Epithelial cell of esophagus (primary cell): ENCODE measurements around the gene ADAR.
"Not testable (repeated sequence)": the region's sequence is repeated elsewhere in the genome, so short reads cannot be mapped to it uniquely, and the experiment has no call there.

ENCODE experiments used
- DNase-seq: peaks from one replicate; pipeline ENCODE4 v3.0.0; 2010; ENCODE audit warnings: low read depth
- H3K4me3 ChIP-seq: 2 replicates; pipeline ENCODE4 v1.5.1; 2011; ENCODE audit warnings: mild to moderate bottlenecking, low read length, control low read depth
- CTCF ChIP-seq: IDR thresholded peaks from 2 replicates; pipeline ENCODE4 v1.5.1; 2011; ENCODE audit warnings: low read depth, mild to moderate bottlenecking, low read length, control low read depth, inconsistent platforms; ENCODE audit not compliant: insufficient read depth; ENCODE audit errors: missing control alignments

ADAR gene, protein sequence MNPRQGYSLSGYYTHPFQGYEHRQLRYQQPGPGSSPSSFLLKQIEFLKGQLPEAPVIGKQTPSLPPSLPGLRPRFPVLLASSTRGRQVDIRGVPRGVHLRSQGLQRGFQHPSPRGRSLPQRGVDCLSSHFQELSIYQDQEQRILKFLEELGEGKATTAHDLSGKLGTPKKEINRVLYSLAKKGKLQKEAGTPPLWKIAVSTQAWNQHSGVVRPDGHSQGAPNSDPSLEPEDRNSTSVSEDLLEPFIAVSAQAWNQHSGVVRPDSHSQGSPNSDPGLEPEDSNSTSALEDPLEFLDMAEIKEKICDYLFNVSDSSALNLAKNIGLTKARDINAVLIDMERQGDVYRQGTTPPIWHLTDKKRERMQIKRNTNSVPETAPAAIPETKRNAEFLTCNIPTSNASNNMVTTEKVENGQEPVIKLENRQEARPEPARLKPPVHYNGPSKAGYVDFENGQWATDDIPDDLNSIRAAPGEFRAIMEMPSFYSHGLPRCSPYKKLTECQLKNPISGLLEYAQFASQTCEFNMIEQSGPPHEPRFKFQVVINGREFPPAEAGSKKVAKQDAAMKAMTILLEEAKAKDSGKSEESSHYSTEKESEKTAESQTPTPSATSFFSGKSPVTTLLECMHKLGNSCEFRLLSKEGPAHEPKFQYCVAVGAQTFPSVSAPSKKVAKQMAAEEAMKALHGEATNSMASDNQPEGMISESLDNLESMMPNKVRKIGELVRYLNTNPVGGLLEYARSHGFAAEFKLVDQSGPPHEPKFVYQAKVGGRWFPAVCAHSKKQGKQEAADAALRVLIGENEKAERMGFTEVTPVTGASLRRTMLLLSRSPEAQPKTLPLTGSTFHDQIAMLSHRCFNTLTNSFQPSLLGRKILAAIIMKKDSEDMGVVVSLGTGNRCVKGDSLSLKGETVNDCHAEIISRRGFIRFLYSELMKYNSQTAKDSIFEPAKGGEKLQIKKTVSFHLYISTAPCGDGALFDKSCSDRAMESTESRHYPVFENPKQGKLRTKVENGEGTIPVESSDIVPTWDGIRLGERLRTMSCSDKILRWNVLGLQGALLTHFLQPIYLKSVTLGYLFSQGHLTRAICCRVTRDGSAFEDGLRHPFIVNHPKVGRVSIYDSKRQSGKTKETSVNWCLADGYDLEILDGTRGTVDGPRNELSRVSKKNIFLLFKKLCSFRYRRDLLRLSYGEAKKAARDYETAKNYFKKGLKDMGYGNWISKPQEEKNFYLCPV

GRCh38 chr1:154607609-154608396 lies at the start of gene ADAR:
Gene ADAR, minus strand, starts transcription at chr1:154608186. Its CDS starts 180 bp downstream, at chr1:154608006.
- TF ChIP-seq CTCF, result no peak
- DNase-seq, result peak; percentile 97
- peak within 1 kb of the TSS; percentile 76 for H3K4me3 ChIP-seq

DNA sequence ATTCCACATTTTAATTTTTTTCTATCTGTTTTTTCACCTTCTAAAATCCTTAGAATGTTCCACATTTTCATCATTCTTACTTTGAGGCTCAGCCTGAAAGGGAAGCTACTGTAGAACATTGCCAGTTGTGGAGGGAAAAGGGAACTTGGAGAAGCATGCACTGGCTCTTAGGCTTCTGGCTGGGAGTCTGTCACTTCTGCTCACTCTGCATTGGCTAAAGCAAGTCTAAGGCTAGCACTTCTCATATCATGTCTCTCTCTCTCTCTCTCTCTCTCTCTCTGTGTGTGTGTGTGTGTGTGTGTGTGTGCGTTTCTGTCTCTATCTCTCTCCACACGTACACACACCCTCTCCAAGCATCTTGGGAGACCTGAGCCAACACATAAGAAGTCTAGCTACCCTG lies 49.6 kb upstream of the ADAR start:
- TF ChIP-seq CTCF, result no peak
- no peak for DNase-seq
- H3K4me3 ChIP-seq, result no peak overlapping the region

DNA sequence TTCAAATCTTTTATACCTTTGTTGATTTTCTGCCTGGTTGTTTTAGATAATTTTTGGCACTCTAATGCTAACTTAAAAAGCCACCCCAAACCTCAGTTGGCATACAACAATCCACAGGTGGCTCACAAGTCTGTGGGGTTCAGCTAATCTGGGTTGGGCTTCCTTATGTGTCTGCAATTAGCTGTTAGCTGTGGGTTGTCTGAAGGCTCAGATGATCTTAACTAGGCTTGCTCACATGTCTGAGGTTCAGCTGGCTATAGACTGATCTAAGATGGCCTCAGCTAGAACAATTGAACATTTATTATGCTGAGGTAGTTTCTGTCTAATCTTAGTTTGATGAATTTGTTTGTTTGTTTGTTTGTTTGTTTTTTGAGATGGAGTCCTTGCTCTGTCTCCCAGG lies 44.9 kb upstream of the ADAR start:
- no peak overlapping the region for H3K4me3 ChIP-seq
- no peak for TF ChIP-seq CTCF
- no peak for DNase-seq

DNA sequence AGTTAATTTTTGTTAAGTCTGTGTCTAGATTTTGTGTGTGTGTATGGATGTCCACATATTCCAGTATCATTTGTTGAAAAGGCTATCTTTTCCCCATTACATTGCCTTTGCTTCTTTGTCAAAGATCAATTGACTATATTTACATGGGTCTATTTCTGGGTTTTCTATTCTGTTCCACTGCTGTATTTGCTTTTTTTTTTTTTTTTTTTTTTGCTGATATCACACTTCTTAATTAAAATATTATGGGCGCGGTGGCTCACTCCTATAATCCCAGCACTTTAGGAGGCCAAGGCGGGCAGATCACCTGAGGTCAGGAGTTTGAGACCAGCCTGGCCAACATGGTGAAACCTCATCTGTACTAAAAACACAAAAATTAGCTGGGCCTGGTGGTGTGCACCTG lies 36.7 kb upstream of the ADAR start:
- DNase-seq, H3K4me3 ChIP-seq: not testable (repeated sequence)

GRCh38 chr1:154641534-154641933 lies 33.5 kb upstream of the ADAR start:
- no peak for TF ChIP-seq CTCF
- no peak for DNase-seq
- H3K4me3 ChIP-seq, result no peak overlapping the region

DNA sequence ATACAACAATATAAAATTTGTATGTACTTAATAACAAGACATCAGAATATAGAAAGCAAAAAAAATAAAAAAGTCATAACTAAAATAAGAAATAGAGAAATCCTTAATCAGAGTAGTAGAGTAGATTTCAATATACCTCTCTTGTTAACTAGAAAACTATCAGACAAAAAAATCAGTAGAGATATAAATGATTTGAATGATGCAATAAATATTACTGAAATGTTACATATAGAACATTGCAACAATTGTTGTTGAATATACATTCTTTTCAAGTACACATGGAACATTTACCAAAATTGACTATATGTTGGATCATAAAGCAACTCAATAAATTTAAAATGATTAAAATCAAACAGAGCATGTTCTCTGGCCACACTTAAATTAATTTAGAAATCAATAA lies 31.9 kb upstream of the ADAR start:
- no peak overlapping the region for H3K4me3 ChIP-seq
- TF ChIP-seq CTCF, result no peak
- DNase-seq, result no peak
